ENCODE data around the gene SHISAL2A.

Gene SHISAL2A

GRCh38 chr1:52632732-52633290 lies at the start of gene SHISAL2A:
SHISAL2A (plus strand) TSS chr1:52633168; CDS start chr1:52633494, 326 bp downstream.
- DNase-seq: peak in 12 of 51 donors; percentile 10 to 42 (median 17)

- no peak for DNase-seq
Observed at GRCh38 chr1:52585474-52585873, 47.5 kb upstream of the SHISAL2A start.

GRCh38 chr1:52588027-52588426 lies 44.9 kb upstream of the SHISAL2A start:
- no peak for DNase-seq

- no peak for DNase-seq
Observed at GRCh38 chr1:52588535-52588934, 44.4 kb upstream of the SHISAL2A start.

GRCh38 chr1:52590266-52590665 lies 42.7 kb upstream of the SHISAL2A start:
- DNase-seq: peak in 3 of 51 donors; percentile 3 to 7 (median 4)

GRCh38 chr1:52592637-52593323 lies 40.2 kb upstream of the SHISAL2A start:
- DNase-seq: no peak

GRCh38 chr1:52593495-52593894 lies 39.5 kb upstream of the SHISAL2A start:
- DNase-seq: no peak

- DNase-seq: no peak
Observed at GRCh38 chr1:52595061-52595460, 37.9 kb upstream of the SHISAL2A start.

GRCh38 chr1:52597912-52598311 lies 35.1 kb upstream of the SHISAL2A start:
- DNase-seq: no peak

- DNase-seq: no peak
Observed at GRCh38 chr1:52598729-52599128, 34.2 kb upstream of the SHISAL2A start.

GRCh38 chr1:52599236-52599635 lies 33.7 kb upstream of the SHISAL2A start:
- DNase-seq: no peak

- no peak for DNase-seq
Observed at GRCh38 chr1:52600533-52601179, 32.3 kb upstream of the SHISAL2A start.

- no peak for DNase-seq
Observed at GRCh38 chr1:52601519-52601918, 31.4 kb upstream of the SHISAL2A start.

GRCh38 chr1:52601991-52602855 lies 30.7 kb upstream of the SHISAL2A start, which contains the start of gene GPX7:
GPX7 (plus strand) TSS chr1:52602371; CDS start chr1:52602410, 39 bp downstream.
- DNase-seq: peak in 40 of 51 donors; percentile 9 to 68 (median 37)

- DNase-seq: peak in 8 of 51 donors; percentile 2 to 68 (median 25)
Observed at GRCh38 chr1:52602856-52603600, 29.9 kb upstream of the SHISAL2A start.

- DNase-seq: peak in 1 of 51 donors; percentile 2
Observed at GRCh38 chr1:52603630-52604029, 29.3 kb upstream of the SHISAL2A start.

- DNase-seq: no peak
Observed at GRCh38 chr1:52604063-52604770, 28.8 kb upstream of the SHISAL2A start.

GRCh38 chr1:52613636-52614373 lies 19.2 kb upstream of the SHISAL2A start:
- DNase-seq: no peak

GRCh38 chr1:52614671-52615070 lies 18.3 kb upstream of the SHISAL2A start:
- no peak for DNase-seq
